GM19463 (cell line): ENCODE results near the gene ZNF208.
"Not testable (repeated sequence)": the region's sequence is repeated elsewhere in the genome, so short reads cannot be mapped to it uniquely, and the experiment has no call there.

ENCODE experiments used
- ATAC-seq: cut with Tn5 transposase; IDR thresholded peaks from one replicate; pipeline ENCODE4 v1.9.1; 2021; ENCODE audit warnings: mild to moderate bottlenecking, moderate library complexity; ENCODE audit not compliant: unreplicated experiment

ZNF208 gene

GRCh38 chr19:22010437-22011143 is at the start of gene ZNF208:
TSS of gene ZNF208 (minus strand) at chr19:22010943. CDS start at chr19:22010794, 149 bp downstream.
- not testable (repeated sequence) for ATAC-seq

- ATAC-seq = peak; percentile 38
These were observed 41.9 kb upstream of the ZNF208 start for GRCh38 chr19:22052644-22053013.

GRCh38 chr19:22041151-22041550 is 30.4 kb upstream of the ZNF208 start:
- not testable (repeated sequence) for ATAC-seq

- ATAC-seq = no peak
These were observed 19.9 kb upstream of the ZNF208 start for GRCh38 chr19:22030680-22031079.

- ATAC-seq = no peak
These were observed 15.9 kb upstream of the ZNF208 start for GRCh38 chr19:22026687-22027086.

- not testable (repeated sequence) for ATAC-seq
These were observed 14.8 kb upstream of the ZNF208 start for GRCh38 chr19:22025539-22025938.

GRCh38 chr19:21970466-21970865 is 40.3 kb downstream of the ZNF208 start:
- no peak for ATAC-seq

GRCh38 chr19:21947775-21948174 is 63.0 kb downstream of the ZNF208 start:
- ATAC-seq = no peak

GRCh38 chr19:21940684-21941083 is 70.1 kb downstream of the ZNF208 start:
- no peak for ATAC-seq

GRCh38 chr19:21934593-21934992 is 76.2 kb downstream of the ZNF208 start:
- ATAC-seq = no peak

GRCh38 chr19:21934131-21934530 is 76.6 kb downstream of the ZNF208 start:
- no peak for ATAC-seq

- no peak for ATAC-seq
These were observed 88.5 kb downstream of the ZNF208 start for GRCh38 chr19:21922276-21922675.

- no peak for ATAC-seq
These were observed 89.0 kb downstream of the ZNF208 start for GRCh38 chr19:21921691-21922180.

- ATAC-seq = no peak
These were observed 95.3 kb downstream of the ZNF208 start for GRCh38 chr19:21915411-21915810.

GRCh38 chr19:21912654-21913053 is 98.1 kb downstream of the ZNF208 start:
- ATAC-seq = no peak

- no peak for ATAC-seq
These were observed 100.4 kb downstream of the ZNF208 start for GRCh38 chr19:21910318-21910717.

- ATAC-seq = no peak
These were observed 102.7 kb downstream of the ZNF208 start for GRCh38 chr19:21908066-21908465.

GRCh38 chr19:21907516-21907915 is 103.2 kb downstream of the ZNF208 start:
- no peak for ATAC-seq

- ATAC-seq = no peak
These were observed 108.2 kb downstream of the ZNF208 start for GRCh38 chr19:21902571-21902970.

- ATAC-seq = no peak
These were observed 108.9 kb downstream of the ZNF208 start for GRCh38 chr19:21901861-21902260.

- no peak for ATAC-seq
These were observed 110.3 kb downstream of the ZNF208 start for GRCh38 chr19:21900401-21900800.

- ATAC-seq = no peak
These were observed 119.7 kb downstream of the ZNF208 start for GRCh38 chr19:21891086-21891485.

GRCh38 chr19:21890017-21890416 is 120.7 kb downstream of the ZNF208 start:
- not testable (repeated sequence) for ATAC-seq
